OCI-LY7 (cell line): ENCODE measurements around the gene MACROD2.

Experiments used
- CTCF ChIP-seq: fragments of 200-600 bp; sonication (generic); conservative IDR thresholded peaks from 2 replicates; pipeline ENCODE4 v1.5.1; 2014; ENCODE audit warnings: mild to moderate bottlenecking, antibody characterized with exemption, low read length, moderate library complexity, mixed read lengths
- EZH2phosphoT487 ChIP-seq: fragments of 200-600 bp; sonication (generic); IDR thresholded peaks from 2 replicates; pipeline ENCODE4 v1.6.1; 2018; ENCODE audit warnings: low read depth, borderline replicate concordance, mild to moderate bottlenecking, mixed run types, antibody characterized with exemption, low read length, moderate library complexity, mixed read lengths

- TF ChIP-seq CTCF (no peak), EZH2phosphoT487 (no peak)
Observed at GRCh38 chr20:16042731-16043130, 2047.4 kb downstream of the MACROD2 start.
